ENCODE results near the gene ZNF785. TPM values are rescaled to one million over a fixed set of nuclear protein-coding genes. Genes with fewer than 3 reads are reported as not detected.
"Not testable (repeated sequence)": the region's sequence is repeated elsewhere in the genome, so short reads cannot be mapped to it uniquely, and the experiment has no call there.

The ZNF785 gene
- 10 to 100 TPM; 33.4 to 34.2 TPM for total RNA-seq
- polyA plus RNA-seq: 1 to 10 TPM; 1.7 to 3.4 TPM

DNA sequence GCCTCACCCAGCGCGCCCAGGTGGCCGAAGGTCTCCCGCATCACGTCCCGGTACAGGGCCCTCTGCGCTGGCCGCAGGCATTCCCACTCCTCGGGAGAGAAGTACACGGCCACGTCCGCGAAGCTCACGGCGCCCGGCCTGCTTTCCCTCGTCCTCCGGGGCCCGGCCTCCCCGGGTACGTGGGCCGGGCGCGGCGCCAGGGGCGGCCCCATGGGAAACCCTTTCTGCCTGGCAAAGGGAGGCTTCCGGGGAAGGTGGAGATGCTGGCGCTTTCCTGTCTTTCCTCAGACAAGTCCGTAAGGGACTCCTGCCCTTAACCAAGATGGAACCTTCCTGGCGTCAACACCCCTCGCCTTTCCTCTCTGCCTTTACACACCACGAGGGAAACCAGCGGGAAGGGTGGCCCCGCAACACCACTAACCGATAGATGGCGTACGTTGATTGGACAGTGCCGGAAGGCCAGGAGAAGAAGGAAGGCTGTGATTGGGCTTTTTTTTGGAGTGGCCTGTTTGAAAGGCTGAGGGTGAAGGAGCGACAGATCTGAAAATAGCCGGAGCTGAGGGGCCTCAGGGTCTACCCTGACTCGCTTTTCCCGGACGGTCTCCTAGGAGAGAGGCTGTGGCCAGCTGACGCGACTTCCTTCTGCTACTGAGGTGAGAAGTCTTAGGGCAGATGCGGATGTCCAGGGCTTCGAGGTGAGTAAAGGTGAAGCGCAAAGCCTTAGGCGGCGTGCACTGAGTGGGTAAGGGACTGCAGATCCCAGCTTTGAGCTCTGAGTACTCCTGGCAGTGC, at the start of gene ZNF785:
Gene ZNF785 (minus strand): TSS at position 298 of the 792 bp plus-strand sequence. CDS start 86 bp downstream, at position 212.
- H3K27ac Mint-ChIP-seq: peak within 1 kb of the TSS; percentile 76 to 96 (median 93)
- H3K36me3 Mint-ChIP-seq: peaks cover 4 to 15% of the 10 kb centered on the region in 2 donors
- peak within 1 kb of the TSS; percentile 73 to 97 for H3K4me3 ChIP-seq (ENCODE audit: low read length in 2 of 2)
- no peaks in the 10 kb centered on the region for H3K9me3 ChIP-seq (ENCODE audit: control insufficient read depth in 1 of 2, low read length in 2 of 2)
- intact Hi-C loops (cut with micrococcal nuclease): loop anchor here (1.0 to 2.0 kb wide), 6 partner anchors 13 to 155 kb away; partner anchors contain the start of genes DCTPP1, PRR14, ZNF689 and ZNF764
- ChIA-PET POLR2A (ENCODE audit: partially characterized antibody) (interaction anchor here (0.5 to 5.4 kb wide), 32 partner anchors 10 to 229 kb away, joined by 3 to 67 read pairs (median 4); partner anchors contain the start of genes DCTPP1, FBRS, ITGAL and PRR14), CTCF (ENCODE audit: partially characterized antibody) (interaction anchor here (0.8 to 2.8 kb wide), 12 partner anchors 10 to 176 kb away, joined by 3 to 11 read pairs (median 4); partner anchors contain the start of genes DCTPP1, PRR14, ZNF689 and ZNF764)
- H3K4me1 ChIP-seq (ENCODE audit: insufficient read depth, low read length): peaks cover 21% of the 10 kb centered on the region
- DNase-seq: peak; percentile 94 to 96 (median 95)
- H3K4me1 Mint-ChIP-seq: peaks cover 9 to 38% (median 26%) of the 10 kb centered on the region in 4 donors
- H3K27me3 ChIP-seq (ENCODE audit: insufficient read depth, low read length): no peaks in the 10 kb centered on the region
- H3K9me3 Mint-ChIP-seq: no peaks in the 10 kb centered on the region
- H3K4me3 Mint-ChIP-seq: peak within 1 kb of the TSS; percentile 87 to 96 (median 91)
- H3K27ac ChIP-seq (ENCODE audit: low read depth, low read length): peak within 1 kb of the TSS; percentile 79
- no peaks in the 10 kb centered on the region for H3K27me3 Mint-ChIP-seq
- H3K36me3 ChIP-seq (ENCODE audit: insufficient read depth, low read length): peaks cover 3% of the 10 kb centered on the region

DNA sequence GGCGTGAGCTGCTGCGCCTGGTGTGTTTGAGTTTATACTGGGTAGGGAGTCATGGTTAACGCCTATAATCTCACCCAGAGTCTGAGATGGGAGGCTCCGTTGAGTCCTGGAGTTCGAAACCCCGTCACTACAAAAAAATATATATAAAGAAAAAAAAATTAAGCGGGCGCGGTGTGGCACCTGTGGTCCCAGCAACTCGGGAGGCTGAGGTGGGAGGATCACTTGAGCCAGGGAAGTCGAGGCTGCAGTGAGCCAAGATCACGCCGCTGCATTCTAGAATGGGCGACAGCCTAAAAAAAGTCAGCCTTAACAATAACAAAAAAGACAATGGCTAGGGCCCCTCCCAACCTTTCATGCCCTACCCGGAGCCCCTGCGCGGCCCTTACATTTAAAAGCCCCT, 48.0 kb upstream of the ZNF785 start:
- H3K4me1 Mint-ChIP-seq: peaks cover 6 to 22% (median 14%) of the 10 kb centered on the region in 4 donors
- H3K4me1 ChIP-seq (ENCODE audit: insufficient read depth, low read length): peaks cover 15% of the 10 kb centered on the region
- peak overlapping the region; percentile 92 for H3K27ac ChIP-seq (ENCODE audit: low read depth, low read length)
- H3K27me3 Mint-ChIP-seq: no peaks in the 10 kb centered on the region
- peaks cover 0 to 4% of the 10 kb centered on the region in 2 donors for H3K36me3 Mint-ChIP-seq
- intact Hi-C loops (cut with micrococcal nuclease): no loop called here
- no peak for DNase-seq
- no peaks in the 10 kb centered on the region for H3K9me3 Mint-ChIP-seq
- ChIA-PET CTCF (ENCODE audit: partially characterized antibody) (interaction anchor here (0.9 to 2.9 kb wide), 4 partner anchors 12 to 203 kb away, joined by 3 to 12 read pairs (median 4); partner anchors contain the start of genes DCTPP1 and FBRS), POLR2A (ENCODE audit: partially characterized antibody) (interaction anchor here (0.5 to 3.1 kb wide), 14 partner anchors 16 to 284 kb away, joined by 3 to 37 read pairs (median 5); partner anchors contain the start of genes DCTPP1, FBRS, PRR14 and SRCAP)
- no peaks in the 10 kb centered on the region for H3K27me3 ChIP-seq (ENCODE audit: insufficient read depth, low read length)
- no peaks in the 10 kb centered on the region for H3K36me3 ChIP-seq (ENCODE audit: insufficient read depth, low read length)
- H3K4me3 Mint-ChIP-seq: peak overlapping the region; percentile 94 to 96 (median 96)
- H3K4me3 ChIP-seq (ENCODE audit: low read length in 2 of 2): peak overlapping the region; percentile 73 to 76
- H3K27ac Mint-ChIP-seq: peak overlapping the region; percentile 97 to 100 (median 99)
- no peaks in the 10 kb centered on the region for H3K9me3 ChIP-seq (ENCODE audit: control insufficient read depth in 1 of 2, low read length in 2 of 2)

DNA sequence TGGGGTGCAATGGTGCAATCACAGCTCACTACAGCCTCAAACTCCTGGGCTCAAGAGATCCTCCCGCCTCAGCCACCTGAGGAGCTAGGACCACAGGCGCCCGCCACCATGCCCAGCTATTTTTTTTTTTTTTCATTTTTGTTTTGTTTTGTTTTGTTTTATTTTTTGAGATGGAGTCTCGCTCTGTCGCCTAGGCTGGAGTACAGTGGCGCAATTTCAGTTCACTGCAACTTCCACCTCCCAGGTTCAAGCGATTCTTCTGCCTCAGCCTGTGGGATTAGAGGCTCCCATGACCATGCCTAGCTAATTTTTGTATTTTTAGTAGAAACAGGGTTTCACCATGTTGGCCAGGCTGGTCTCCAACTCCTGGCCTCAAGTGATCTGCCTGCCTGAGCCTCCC, 47.0 kb upstream of the ZNF785 start:
- POLR2A ChIA-PET (ENCODE audit: partially characterized antibody): interaction anchor here (0.7 to 3.1 kb wide), 3 partner anchors 17 to 27 kb away, joined by 3 to 37 read pairs (median 25); partner anchors contain the start of genes FBRS, PRR14 and ZNF689
- peaks cover 17% of the 10 kb centered on the region for H3K4me1 ChIP-seq (ENCODE audit: insufficient read depth, low read length)
- H3K9me3 Mint-ChIP-seq; H3K4me3 ChIP-seq (ENCODE audit: low read length in 2 of 2); H3K27me3 Mint-ChIP-seq; H3K27me3 ChIP-seq (ENCODE audit: insufficient read depth, low read length); H3K9me3 ChIP-seq (ENCODE audit: control insufficient read depth in 1 of 2, low read length in 2 of 2); H3K36me3 ChIP-seq (ENCODE audit: insufficient read depth, low read length); H3K36me3 Mint-ChIP-seq; H3K27ac ChIP-seq (ENCODE audit: low read depth, low read length); intact Hi-C loops (cut with micrococcal nuclease); DNase-seq; H3K4me3 Mint-ChIP-seq: not testable (repeated sequence)
- CTCF ChIA-PET (ENCODE audit: partially characterized antibody): interaction anchor here (0.6 to 4.7 kb wide), 11 partner anchors 10 to 202 kb away, joined by 3 to 22 read pairs (median 3); partner anchors contain the start of genes DCTPP1 and ZNF689
- Mint-ChIP-seq H3K4me1 (peaks cover 6 to 24% (median 17%) of the 10 kb centered on the region in 4 donors), H3K27ac (peak overlapping the region in 1 of 7 donors; percentile 51)

DNA sequence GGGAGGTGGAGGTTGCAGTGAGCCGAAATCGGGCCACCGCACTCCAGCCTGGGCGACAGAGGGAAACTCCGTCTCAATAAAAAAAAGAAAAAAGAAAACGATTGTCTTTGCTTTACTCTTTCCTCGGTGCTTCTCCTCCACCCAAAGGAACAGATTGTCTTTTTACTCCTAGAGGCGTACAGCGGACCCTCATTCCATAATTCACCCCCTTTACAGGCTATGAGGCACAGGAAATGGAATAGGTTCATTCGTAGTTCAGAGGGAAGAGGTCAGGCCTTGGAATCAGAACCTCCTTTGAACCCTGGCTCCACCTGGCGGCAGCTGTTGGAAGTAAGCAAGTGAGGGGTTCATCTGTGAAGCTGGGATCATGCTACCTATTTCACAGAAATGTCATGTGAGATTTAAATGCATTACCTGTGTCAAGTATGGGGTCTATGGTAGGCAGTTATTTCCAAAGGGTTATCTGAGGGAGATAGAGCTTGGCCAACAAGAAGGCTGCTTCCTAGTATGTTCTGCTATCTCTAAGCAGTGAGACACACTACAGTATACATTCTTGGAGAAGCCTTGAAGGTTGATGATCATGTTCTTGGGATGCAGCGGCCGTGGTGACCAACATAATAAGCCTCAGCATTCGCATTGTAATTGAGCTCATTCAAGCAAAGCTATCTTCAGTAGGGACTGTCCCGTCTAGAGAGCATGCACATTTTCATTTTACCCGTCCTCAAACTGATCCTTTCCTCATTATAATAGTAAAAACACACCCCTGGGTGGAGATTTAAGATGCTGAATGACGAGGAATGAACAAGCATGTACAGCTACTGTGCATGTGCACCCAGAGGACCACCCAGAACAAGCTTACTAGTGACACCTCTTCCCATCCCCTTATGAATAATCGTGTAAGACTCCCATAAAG, 43.4 kb upstream of the ZNF785 start:
- CTCF ChIA-PET (ENCODE audit: partially characterized antibody): interaction anchor here (0.6 to 4.7 kb wide), 33 partner anchors 9 to 220 kb away, joined by 3 to 29 read pairs (median 4); partner anchors contain the start of genes DCTPP1, FBRS, PRR14 and ZNF688
- Mint-ChIP-seq H3K36me3 (no peaks in the 10 kb centered on the region), H3K27ac (peak overlapping the region; percentile 38 to 95 (median 87)), H3K9me3 (peaks cover 0 to 2% (median 0%) of the 10 kb centered on the region in 8 donors), H3K4me1 (peaks cover 4 to 9% (median 7%) of the 10 kb centered on the region in 4 donors), H3K4me3 (peak overlapping the region; percentile 67 to 86 (median 78)), H3K27me3 (peaks cover 0 to under 1% of the 10 kb centered on the region in 2 donors)
- intact Hi-C loops (cut with micrococcal nuclease): loop anchor here (1.0 to 5.0 kb wide), 3 partner anchors 19 to 199 kb away; partner anchors contain the start of genes DCTPP1, ZNF688 and ZNF689
- no peak overlapping the region for H3K27ac ChIP-seq (ENCODE audit: low read depth, low read length)
- no peaks in the 10 kb centered on the region for H3K27me3 ChIP-seq (ENCODE audit: insufficient read depth, low read length)
- peaks cover 9% of the 10 kb centered on the region for H3K4me1 ChIP-seq (ENCODE audit: insufficient read depth, low read length)
- H3K4me3 ChIP-seq (ENCODE audit: low read length in 2 of 2): peak overlapping the region in 1 of 2 donors; percentile 48
- no peaks in the 10 kb centered on the region for H3K36me3 ChIP-seq (ENCODE audit: insufficient read depth, low read length)
- POLR2A ChIA-PET (ENCODE audit: partially characterized antibody): interaction anchor here (0.7 to 1.8 kb wide), 13 partner anchors 9 to 211 kb away, joined by 3 to 7 read pairs (median 4); partner anchors contain the start of genes PRR14, ZNF688, ZNF689 and ZNF785
- no peaks in the 10 kb centered on the region for H3K9me3 ChIP-seq (ENCODE audit: control insufficient read depth in 1 of 2, low read length in 2 of 2)
- peak; percentile 72 to 83 (median 80) for DNase-seq

DNA sequence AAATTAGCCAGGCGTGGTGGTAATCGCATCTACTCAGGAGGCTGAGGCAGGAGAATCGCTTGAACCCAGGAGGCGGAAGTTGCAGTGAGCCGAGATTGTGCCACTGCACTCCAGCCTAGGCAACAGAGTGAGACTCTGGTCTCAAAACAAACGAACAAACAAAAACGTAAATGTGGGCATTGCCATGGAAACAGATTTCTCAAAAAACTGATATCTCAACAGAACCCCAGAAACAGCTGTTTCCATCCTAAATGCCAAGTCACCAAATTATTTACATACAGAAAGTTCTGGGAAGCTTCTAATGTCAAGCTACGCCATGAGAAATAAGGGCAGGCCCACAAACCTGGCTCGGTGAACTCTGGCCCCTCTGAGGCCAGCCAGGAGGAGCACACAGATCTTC, 40.7 kb upstream of the ZNF785 start:
- ChIA-PET POLR2A (ENCODE audit: partially characterized antibody) (interaction anchor here (1.4 kb wide), 1 partner anchor 16 kb away, joined by 6 read pairs; the partner anchor contains the start of gene ZNF689), CTCF (ENCODE audit: partially characterized antibody) (interaction anchor here (1.3 to 1.6 kb wide), 3 partner anchors 16 to 40 kb away, joined by 4 to 6 read pairs (median 5); partner anchors contain the start of genes ZNF689 and ZNF785)

DNA sequence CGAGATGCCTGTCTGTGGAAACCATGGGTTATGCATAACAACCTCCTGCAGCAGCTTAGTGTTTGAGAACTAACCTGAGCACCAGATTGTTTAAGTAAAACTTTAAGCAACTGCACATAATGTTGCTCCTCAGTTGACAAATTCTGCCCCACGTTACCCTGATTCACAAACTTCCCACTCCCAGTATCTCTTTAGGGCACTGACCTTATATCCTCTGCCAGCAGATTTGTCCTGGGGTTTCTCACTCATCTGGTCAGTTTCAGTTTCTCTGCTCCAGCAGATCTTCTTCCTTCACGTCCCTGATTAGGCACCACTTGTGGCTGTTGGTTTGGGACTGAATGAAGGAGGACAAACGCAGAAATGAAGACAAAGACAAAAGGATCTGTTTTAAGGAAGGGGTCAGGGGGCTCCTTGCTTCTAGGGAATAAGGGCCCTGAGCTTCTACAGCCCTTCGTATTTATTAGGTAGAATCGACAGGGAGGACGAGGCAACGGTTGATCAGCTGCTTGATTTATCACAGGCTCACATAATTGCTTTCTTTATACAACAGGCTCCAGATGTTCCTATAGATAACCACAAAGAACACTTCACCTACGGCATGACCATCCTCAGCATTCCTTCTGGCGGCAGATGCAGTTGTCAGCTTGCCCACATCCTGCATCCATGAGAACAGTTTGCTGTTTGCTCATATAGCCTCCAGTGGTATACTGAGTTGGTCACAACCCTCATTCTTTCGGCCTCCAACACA, 38.2 kb upstream of the ZNF785 start:
- H3K9me3 ChIP-seq (ENCODE audit: control insufficient read depth in 1 of 2, low read length in 2 of 2): no peaks in the 10 kb centered on the region

More for the DNA sequence above, 40.7 kb upstream of the ZNF785 start:
- peaks cover 0 to 5% of the 10 kb centered on the region in 2 donors for H3K27me3 Mint-ChIP-seq
- no peak overlapping the region for H3K4me3 Mint-ChIP-seq
- peaks cover 4 to 9% (median 7%) of the 10 kb centered on the region in 4 donors for H3K4me1 Mint-ChIP-seq
- Histone ChIP-seq H3K9me3 (ENCODE audit: control insufficient read depth in 1 of 2, low read length in 2 of 2) (no peaks in the 10 kb centered on the region), H3K27ac (ENCODE audit: low read depth, low read length) (no peak overlapping the region), H3K36me3 (ENCODE audit: insufficient read depth, low read length) (no peaks in the 10 kb centered on the region), H3K27me3 (ENCODE audit: insufficient read depth, low read length) (no peaks in the 10 kb centered on the region), H3K4me1 (ENCODE audit: insufficient read depth, low read length) (peaks cover 5% of the 10 kb centered on the region), H3K4me3 (ENCODE audit: low read length in 2 of 2) (no peak overlapping the region)
- H3K9me3 Mint-ChIP-seq: peaks cover 0 to 2% (median 0%) of the 10 kb centered on the region in 8 donors
- intact Hi-C loops (cut with micrococcal nuclease): loop anchor here (5.0 kb wide), 1 partner anchor 54 kb away; the partner anchor contains the start of gene ZNF688
- no peaks in the 10 kb centered on the region for H3K36me3 Mint-ChIP-seq
- H3K27ac Mint-ChIP-seq: no peak overlapping the region
- DNase-seq: no peak

More for the DNA sequence above, 38.2 kb upstream of the ZNF785 start:
- H3K27ac ChIP-seq (ENCODE audit: low read depth, low read length): no peak overlapping the region
- no peaks in the 10 kb centered on the region for H3K36me3 Mint-ChIP-seq
- CTCF ChIA-PET (ENCODE audit: partially characterized antibody): no interaction called here
- H3K4me1 ChIP-seq (ENCODE audit: insufficient read depth, low read length): peaks cover 4% of the 10 kb centered on the region
- H3K27me3 ChIP-seq (ENCODE audit: insufficient read depth, low read length): no peaks in the 10 kb centered on the region
- no peak overlapping the region for H3K4me3 Mint-ChIP-seq
- H3K27me3 Mint-ChIP-seq: peaks cover 0 to 5% of the 10 kb centered on the region in 2 donors
- intact Hi-C loops (cut with micrococcal nuclease): no loop called here
- peaks cover 0 to 2% (median 0%) of the 10 kb centered on the region in 8 donors for H3K9me3 Mint-ChIP-seq
- H3K4me1 Mint-ChIP-seq: peaks cover 2 to 7% (median 3%) of the 10 kb centered on the region in 4 donors
- H3K36me3 ChIP-seq (ENCODE audit: insufficient read depth, low read length): no peaks in the 10 kb centered on the region
- POLR2A ChIA-PET (ENCODE audit: partially characterized antibody): no interaction called here
- H3K4me3 ChIP-seq (ENCODE audit: low read length in 2 of 2): no peak overlapping the region
- no peak overlapping the region for H3K27ac Mint-ChIP-seq
- DNase-seq: no peak

Measured in CD4-positive, alpha-beta memory T cell (primary cell).